HT-29 (cell line): ENCODE data around the gene ZNRF1. TPM values are rescaled to one million over a fixed set of nuclear protein-coding genes. Genes with fewer than 3 reads are reported as not detected.

Experiments used
- DNase-seq: peaks from one replicate; pipeline ENCODE4 v3.0.0-alpha.2; 2015; ENCODE audit warnings: low spot score
- total RNA-seq: library from RNA; depleted of rRNA; stranded (reverse); fragments of >200 nt; shearing (Covaris generic); gene quantifications from 2 replicates; pipeline ENCODE4 v1.2.3, GENCODE V29; 2014

The ZNRF1 gene
- total RNA-seq, 1 experiment from 2014 or later = 15.5 TPM

- DNase-seq = no peak
Measured at GRCh38 chr16:75097191-75097761, 98.5 kb downstream of the ZNRF1 start.

- DNase-seq = no peak
Measured at GRCh38 chr16:75097941-75098901, 99.4 kb downstream of the ZNRF1 start.

GRCh38 chr16:75099075-75099667 lies 100.3 kb downstream of the ZNRF1 start:
- no peak for DNase-seq

- no peak for DNase-seq
Measured at GRCh38 chr16:75099738-75100602, 101.1 kb downstream of the ZNRF1 start.

- DNase-seq = no peak
Measured at GRCh38 chr16:75100603-75100990, 101.8 kb downstream of the ZNRF1 start.

GRCh38 chr16:75101635-75102034 lies 102.8 kb downstream of the ZNRF1 start:
- DNase-seq = no peak

- DNase-seq = no peak
Measured at GRCh38 chr16:75102595-75102994, 103.8 kb downstream of the ZNRF1 start.

GRCh38 chr16:75103994-75104393 lies 105.2 kb downstream of the ZNRF1 start:
- no peak for DNase-seq

GRCh38 chr16:75104836-75105235 lies 106.0 kb downstream of the ZNRF1 start:
- DNase-seq = no peak

- DNase-seq = no peak
Measured at GRCh38 chr16:75105306-75106061, 106.7 kb downstream of the ZNRF1 start.

- DNase-seq = no peak
Measured at GRCh38 chr16:75106351-75107274, 107.8 kb downstream of the ZNRF1 start.

GRCh38 chr16:75107505-75107904 lies 108.7 kb downstream of the ZNRF1 start:
- DNase-seq = no peak

GRCh38 chr16:75108792-75109731 lies 110.2 kb downstream of the ZNRF1 start:
- peak; percentile 89 for DNase-seq

GRCh38 chr16:75109732-75110243 lies 111.0 kb downstream of the ZNRF1 start:
- peak; percentile 45 for DNase-seq

- peak; percentile 98 for DNase-seq
Measured at GRCh38 chr16:75110637-75111513, 112.1 kb downstream of the ZNRF1 start.

- DNase-seq = no peak
Measured at GRCh38 chr16:75111514-75111940, 112.7 kb downstream of the ZNRF1 start.
